Testis (tissue), 3 donors: ENCODE results near the gene IGFALS. TPM values are rescaled to one million over a fixed set of nuclear protein-coding genes. Genes with fewer than 3 reads are reported as not detected.

Experiments used
- DNase-seq: peaks from one replicate; pipeline ENCODE4 v3.0.0-alpha.2; 2019
- H3K27ac ChIP-seq, 2 donors: fragments of 200-600 bp; sonication (generic); one replicate each; pipeline ENCODE4 v1.5.1; 2019
- H3K27me3 ChIP-seq: fragments of 200-600 bp; sonication (generic); one replicate; pipeline ENCODE4 v1.5.1; 2019
- H3K36me3 ChIP-seq: fragments of 200-600 bp; sonication (generic); one replicate; pipeline ENCODE4 v1.5.1; 2017; ENCODE audit warnings: low read depth; ENCODE audit errors: missing control alignments
- H3K4me1 ChIP-seq: fragments of 200-600 bp; sonication (generic); one replicate; pipeline ENCODE4 v1.5.1; 2019
- H3K4me3 ChIP-seq, 2 donors: fragments of 200-600 bp; sonication (generic); one replicate each; pipeline ENCODE4 v1.5.1; 2017 to 2019
- H3K9me3 ChIP-seq: fragments of 200-600 bp; sonication (generic); one replicate; pipeline ENCODE4 v1.5.1; 2017
- CTCF ChIP-seq, 3 experiments: fragments of 450-650 bp in 2 of 3; fragments of 200-600 bp in 1 of 3; sonication (generic) in 1 of 3; IDR thresholded peaks; one replicate each; pipeline ENCODE4 v1.5.1; 2016 to 2019; ENCODE audit warnings: antibody characterized with exemption in 3 of 3, mild to moderate bottlenecking in 2 of 3, moderate library complexity in 1 of 3
- POLR2A ChIP-seq: fragments of 450-650 bp; IDR thresholded peaks from one replicate; pipeline ENCODE4 v1.6.1; 2017; ENCODE audit warnings: antibody characterized with exemption, mild to moderate bottlenecking, moderate library complexity
- WGBS, 2 donors: methylation state at CpG; one replicate each; pipeline ENCODE4 v1.1.5; 2018; 5-methylcytosine and 5-hydroxymethylcytosine counted together
- intact Hi-C: fragments of 100-400 bp; cut with DNase I; formaldehyde crosslinking; loops from one replicate; pipeline ENCODE4 v1.15.1; 2023; ENCODE audit warnings: low total_unique reads
- polyA plus RNA-seq: library from polyadenylated mRNA; stranded (reverse); fragments of 350-450 nt; fragmentation: Illumina TruSeq; extraction: RNeasy Lipid Tissue Mini Kit (QIAGEN cat#74804); gene quantifications from one replicate; pipeline ENCODE4 v1.2.3, GENCODE V29; 2014; ENCODE audit warnings: low read depth, low replicate concordance; ENCODE audit not compliant: insufficient read depth
- total RNA-seq, 2 donors: library from RNA; depleted of rRNA; stranded (reverse); fragments of >200 nt; gene quantifications; one replicate each; pipeline ENCODE4 v1.2.3, GENCODE V29; 2016

IGFALS gene
- total and polyA plus RNA-seq, 3 donors from 2014 or later: 0.38 to 6.7 (median 3.2) TPM

- DNase-seq: no peak
- H3K27ac ChIP-seq: no peak overlapping the region
- no peaks in the 10 kb centered on the region for H3K36me3 ChIP-seq
- 45 to 56% methylated on average over 27 to 67 of the region's 81 CpGs for whole genome bisulfite sequencing, 2 donors
- H3K4me1 ChIP-seq: no peaks in the 10 kb centered on the region
- no peaks in the 10 kb centered on the region for H3K27me3 ChIP-seq
- intact Hi-C loops: no loop called here
- TF ChIP-seq POLR2A (no peak), CTCF (IDR thresholded peaks at IDR 0.05) (peak in 2 of 3 experiments; percentile 16 to 25)
- peak overlapping the region; percentile 4 to 36 for H3K4me3 ChIP-seq
- H3K9me3 ChIP-seq: no peaks in the 10 kb centered on the region
Measured at GRCh38 chr16:1763521-1764511, 29.7 kb downstream of the IGFALS start.

DNA sequence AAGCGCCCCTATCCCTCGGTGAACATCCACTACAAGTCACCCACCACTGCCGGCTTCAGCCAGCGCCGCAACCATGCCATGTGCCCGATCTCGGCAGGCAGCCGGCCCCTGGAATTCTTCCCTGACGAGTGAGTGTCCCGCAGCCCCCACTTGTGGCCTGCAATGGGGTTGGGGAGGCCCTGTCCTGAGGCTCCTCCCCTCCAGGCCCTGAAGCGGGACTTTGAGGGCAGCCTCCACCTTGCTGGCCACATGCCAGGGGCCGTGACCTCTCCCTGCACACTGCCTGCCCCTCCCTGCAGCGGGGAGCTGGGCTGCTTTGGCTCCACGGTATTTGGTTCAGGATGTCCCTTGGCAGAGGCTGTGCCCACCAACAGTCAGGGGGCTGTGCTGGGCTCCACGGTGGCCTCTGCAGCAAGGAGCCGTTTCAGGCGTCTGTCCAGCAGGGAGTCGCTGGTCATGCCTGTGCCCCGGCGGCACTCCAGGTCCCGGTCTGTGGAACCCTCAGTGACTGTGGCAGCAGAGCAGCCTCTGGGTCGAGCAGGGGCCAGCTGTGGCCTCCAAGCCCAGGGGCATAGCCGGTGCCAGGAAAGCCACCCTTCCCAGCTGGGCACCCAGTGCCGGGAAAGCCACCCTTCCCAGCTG, 30.5 kb downstream of the IGFALS start:
- 85 to 91% methylated on average over 12 to 13 of the region's 24 CpGs for whole genome bisulfite sequencing, 2 donors
- no peak for TF ChIP-seq POLR2A
- intact Hi-C loops: no loop called here
- Histone ChIP-seq H3K9me3 (no peaks in the 10 kb centered on the region), H3K4me1 (no peaks in the 10 kb centered on the region), H3K27me3 (no peaks in the 10 kb centered on the region), H3K4me3 (no peak overlapping the region), H3K36me3 (no peaks in the 10 kb centered on the region), H3K27ac (no peak overlapping the region)
- DNase-seq: no peak

GRCh38 chr16:1762196-1762878, 31.2 kb downstream of the IGFALS start:
- H3K9me3 ChIP-seq: no peaks in the 10 kb centered on the region
- H3K27me3 ChIP-seq: no peaks in the 10 kb centered on the region
- H3K27ac ChIP-seq: no peak overlapping the region
- no peak for TF ChIP-seq POLR2A
- no peak for TF ChIP-seq CTCF (IDR thresholded peaks at IDR 0.05)
- 90 to 91% methylated on average over 25 to 30 of the region's 30 CpGs for WGBS, 2 donors
- H3K4me1 ChIP-seq: no peaks in the 10 kb centered on the region
- no peak overlapping the region for H3K4me3 ChIP-seq
- no peaks in the 10 kb centered on the region for H3K36me3 ChIP-seq
- intact Hi-C loops: no loop called here
- DNase-seq: no peak

DNA sequence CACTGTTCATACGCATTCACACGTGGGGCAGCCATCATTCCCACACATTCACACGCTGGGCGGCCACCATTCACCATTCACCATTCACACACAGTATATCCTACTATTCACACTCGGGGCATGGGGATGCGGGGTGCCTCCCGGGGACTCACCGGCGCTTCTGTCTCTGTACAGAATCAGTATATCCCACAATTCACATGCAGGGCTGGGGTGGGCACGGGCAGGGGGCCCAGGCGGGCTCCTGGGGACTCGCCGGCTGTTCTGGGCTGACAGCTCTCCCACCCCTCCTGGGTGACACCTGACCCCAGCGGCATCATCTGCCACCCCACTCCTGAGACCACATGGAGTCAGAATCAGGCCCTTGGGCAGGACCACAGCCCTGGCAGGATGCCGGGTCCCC, 31.8 kb downstream of the IGFALS start:
- no peak for TF ChIP-seq CTCF (IDR thresholded peaks at IDR 0.05)
- TF ChIP-seq POLR2A: no peak
- H3K4me3 ChIP-seq: no peak overlapping the region
- no peak for DNase-seq
- intact Hi-C loops: no loop called here
- no peak overlapping the region for H3K27ac ChIP-seq
- no peaks in the 10 kb centered on the region for H3K9me3 ChIP-seq
- no peaks in the 10 kb centered on the region for H3K4me1 ChIP-seq
- WGBS, 2 donors: 93 to 94% methylated on average over 15 of the region's 15 CpGs
- H3K27me3 ChIP-seq: no peaks in the 10 kb centered on the region
- no peaks in the 10 kb centered on the region for H3K36me3 ChIP-seq

DNA sequence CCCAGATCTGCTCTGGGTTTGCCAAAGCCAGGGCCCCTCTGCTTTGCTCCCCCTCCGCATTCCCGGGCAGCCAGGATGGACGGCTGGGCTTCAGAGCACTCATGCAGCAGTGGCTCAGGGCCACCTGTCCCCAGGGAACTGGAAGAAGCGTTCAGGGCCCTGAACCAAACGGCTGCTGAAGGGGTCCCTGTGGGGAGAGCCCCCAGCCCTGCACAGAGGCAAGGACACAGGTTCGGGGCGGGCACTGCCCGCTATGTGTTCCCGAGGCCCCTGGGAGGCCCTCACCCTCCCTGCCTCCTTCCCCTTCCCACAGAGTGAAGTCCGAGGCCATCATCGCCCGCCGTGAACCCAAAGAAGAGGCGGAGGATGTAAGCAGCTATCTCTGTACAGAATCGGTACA, 32.6 kb downstream of the IGFALS start:
- Histone ChIP-seq H3K27me3 (no peaks in the 10 kb centered on the region), H3K4me3 (no peak overlapping the region), H3K4me1 (no peaks in the 10 kb centered on the region), H3K36me3 (no peaks in the 10 kb centered on the region), H3K9me3 (no peaks in the 10 kb centered on the region), H3K27ac (no peak overlapping the region)
- DNase-seq: no peak
- WGBS, 2 donors: 92 to 98% methylated on average over 12 to 15 of the region's 15 CpGs
- intact Hi-C loops: no loop called here
- no peak for TF ChIP-seq CTCF (IDR thresholded peaks at IDR 0.05)
- TF ChIP-seq POLR2A: no peak
